Measurements from ENCODE around the gene NOSIP.

NOSIP gene

DNA sequence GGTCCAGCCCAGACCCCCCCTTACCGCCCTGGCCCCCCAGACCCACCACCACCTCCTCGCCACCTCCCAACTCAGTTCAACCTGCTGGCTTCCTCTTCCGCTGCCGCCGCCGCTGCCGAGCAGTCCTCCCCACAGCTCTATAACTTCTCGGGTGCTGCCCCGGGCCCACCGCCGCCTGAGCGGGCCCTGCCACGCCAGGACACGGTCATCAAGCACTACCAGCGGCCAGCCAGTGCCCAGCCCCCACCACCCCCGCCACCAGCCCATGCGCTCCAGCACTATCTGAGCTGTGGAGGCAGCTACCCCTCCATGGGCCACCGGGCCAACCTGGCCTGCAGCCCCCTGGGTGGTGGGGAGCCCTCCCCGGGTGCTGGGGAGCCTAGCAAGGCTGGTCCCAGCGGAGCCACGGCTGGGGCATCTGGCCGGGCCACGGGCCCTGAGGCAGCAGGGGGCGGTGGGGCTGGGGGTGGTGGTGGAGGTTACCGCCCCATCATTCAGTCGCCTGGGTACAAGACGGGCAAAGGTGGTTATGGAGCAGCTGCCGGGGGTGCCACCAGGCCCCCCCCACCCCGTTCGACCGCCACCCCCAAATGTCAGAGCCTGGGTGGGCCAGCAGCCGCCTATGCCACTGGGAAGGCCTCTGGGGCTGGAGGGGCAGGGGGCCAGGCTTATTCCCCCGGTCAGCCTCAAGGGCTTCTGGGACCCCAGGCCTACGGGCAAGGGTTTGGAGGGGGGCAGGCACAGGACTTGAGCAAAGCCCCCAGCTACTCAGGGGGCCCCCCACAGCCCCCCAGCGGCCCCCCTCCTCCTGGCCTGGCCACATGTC, 14.8 kb upstream of the NOSIP start:
- DNase-seq (ENCODE audit: low spot score), result no peak
- no peak for FAIRE-seq

GRCh38 chr19:49594157-49594992, 14.0 kb upstream of the NOSIP start:
- no peak for DNase-seq (ENCODE audit: low spot score)
- no peak for FAIRE-seq

- DNase-seq (ENCODE audit: low spot score) (peak; percentile 99), FAIRE-seq (peak; percentile 99)
Measured at GRCh38 chr19:49593233-49594113, 13.1 kb upstream of the NOSIP start.

- no peak for FAIRE-seq
Measured at GRCh38 chr19:49592486-49593232, 12.3 kb upstream of the NOSIP start.

GRCh38 chr19:49591731-49592485, 11.6 kb upstream of the NOSIP start:
- DNase-seq (ENCODE audit: low spot score) (peak; percentile 58), FAIRE-seq (no peak)

More at GRCh38 chr19:49592486-49593232, 12.3 kb upstream of the NOSIP start:
- no peak for DNase-seq (ENCODE audit: low spot score)

- FAIRE-seq (no peak), DNase-seq (ENCODE audit: low spot score) (peak; percentile 88)
Measured at GRCh38 chr19:49590971-49591730, 10.8 kb upstream of the NOSIP start, which contains the start of gene PRR12. TSS of gene PRR12 (plus strand) at chr19:49591182. CDS start at chr19:49591655, 473 bp downstream.

DNA sequence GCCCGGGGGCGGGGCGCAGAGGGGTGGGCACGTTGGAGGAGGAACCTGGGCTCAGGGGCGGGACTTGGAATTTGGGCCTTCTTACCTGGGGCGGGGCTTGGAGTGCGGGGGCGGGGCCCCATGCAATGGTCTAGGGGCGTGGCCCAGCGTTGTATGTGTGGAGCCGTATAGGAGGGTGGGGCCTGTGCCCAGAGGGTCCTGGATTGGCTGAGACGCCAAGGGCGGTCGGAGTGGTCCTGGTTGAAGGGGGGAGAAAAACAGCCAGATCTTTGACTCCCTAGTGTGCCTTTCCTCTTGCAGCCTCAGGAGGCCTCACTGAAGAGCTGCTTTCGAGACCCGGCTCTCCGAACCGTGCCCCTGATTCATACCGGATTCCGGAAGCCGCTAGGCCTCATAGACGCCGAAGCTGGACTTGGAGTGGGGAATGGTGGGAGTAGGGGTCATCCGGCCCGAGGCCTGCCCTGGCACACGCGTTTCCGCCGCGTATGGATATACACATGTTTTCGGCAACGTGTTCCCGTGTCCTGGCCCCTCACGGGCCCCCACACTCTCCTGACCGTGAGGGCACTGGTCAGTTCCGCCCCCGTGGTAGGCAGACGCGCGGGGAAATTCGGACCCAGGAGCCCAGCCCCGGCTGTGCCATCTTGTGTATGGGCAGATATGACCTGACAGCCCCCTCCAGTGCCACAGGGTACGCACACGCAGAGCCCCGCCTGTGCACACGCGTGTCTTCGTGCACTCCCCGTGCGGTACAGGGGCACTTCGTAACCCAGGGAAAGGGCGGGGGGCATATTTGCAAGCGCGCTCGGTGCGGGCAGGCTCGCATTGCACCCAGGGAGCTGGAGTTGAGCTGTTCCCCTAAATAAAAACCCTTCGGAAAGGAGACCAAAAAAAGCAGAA, 10.0 kb upstream of the NOSIP start:
- FAIRE-seq (peak; percentile 80), DNase-seq (ENCODE audit: low spot score) (peak; percentile 97)

- FAIRE-seq (no peak), DNase-seq (ENCODE audit: low spot score) (no peak)
Measured at GRCh38 chr19:49589502-49589905, 9.1 kb upstream of the NOSIP start.

DNA sequence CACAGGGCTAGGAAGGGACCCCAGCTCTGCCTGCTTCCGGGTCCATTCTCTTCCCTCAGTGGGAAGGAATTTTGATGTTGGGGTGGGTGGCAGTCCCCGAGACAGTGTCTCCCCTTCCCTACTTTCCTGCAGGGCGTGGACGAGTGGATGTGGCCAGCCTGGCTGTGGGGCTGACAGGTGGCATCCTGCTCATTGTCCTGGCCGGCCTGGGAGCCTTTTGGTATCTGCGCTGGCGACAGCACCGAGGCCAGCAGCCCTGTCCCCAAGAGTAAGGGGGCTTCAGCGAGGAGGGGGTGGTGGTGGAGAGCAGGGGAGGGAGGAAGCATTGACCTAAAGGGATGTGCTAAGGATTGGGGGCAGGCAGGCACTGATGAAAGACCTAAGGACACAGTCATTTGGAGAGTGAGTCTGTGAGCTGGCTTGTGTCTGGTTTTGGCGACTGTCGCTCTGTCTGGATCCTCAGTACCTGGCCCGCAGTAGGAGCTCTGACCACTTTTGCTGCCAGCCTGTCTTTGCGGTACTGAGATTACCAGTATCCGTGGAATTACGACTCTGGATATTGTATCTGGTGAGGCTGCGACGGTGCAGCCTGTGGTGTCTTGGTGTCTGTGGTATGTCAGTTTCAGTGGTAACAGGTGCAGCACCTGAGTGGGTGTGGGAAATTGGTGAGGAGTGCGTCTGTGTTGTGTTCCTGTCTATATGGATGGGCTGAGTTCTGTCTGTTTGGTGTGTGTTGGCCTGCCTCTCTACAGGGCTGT, 8.2 kb upstream of the NOSIP start:
- DNase-seq (ENCODE audit: low spot score) (no peak), FAIRE-seq (no peak)

- DNase-seq (ENCODE audit: low spot score) (no peak), FAIRE-seq (no peak)
Measured at GRCh38 chr19:49587227-49587626, 6.9 kb upstream of the NOSIP start.

- DNase-seq (ENCODE audit: low spot score) (no peak), FAIRE-seq (no peak)
Measured at GRCh38 chr19:49585023-49585422, 4.7 kb upstream of the NOSIP start.

GRCh38 chr19:49583239-49583638, 2.9 kb upstream of the NOSIP start:
- FAIRE-seq (no peak), DNase-seq (ENCODE audit: low spot score) (no peak)

GRCh38 chr19:49581007-49581508, 702 bp upstream of the NOSIP start, which contains the start of gene PRRG2:
TSS of gene PRRG2 (plus strand) at chr19:49581316. CDS start at chr19:49583220, 1,904 bp downstream.
- DNase-seq (ENCODE audit: low spot score) (no peak), FAIRE-seq (no peak)

- FAIRE-seq (no peak), DNase-seq (ENCODE audit: low spot score) (no peak)
Measured at GRCh38 chr19:49579947-49580263, 451 bp downstream of the NOSIP start.

DNA sequence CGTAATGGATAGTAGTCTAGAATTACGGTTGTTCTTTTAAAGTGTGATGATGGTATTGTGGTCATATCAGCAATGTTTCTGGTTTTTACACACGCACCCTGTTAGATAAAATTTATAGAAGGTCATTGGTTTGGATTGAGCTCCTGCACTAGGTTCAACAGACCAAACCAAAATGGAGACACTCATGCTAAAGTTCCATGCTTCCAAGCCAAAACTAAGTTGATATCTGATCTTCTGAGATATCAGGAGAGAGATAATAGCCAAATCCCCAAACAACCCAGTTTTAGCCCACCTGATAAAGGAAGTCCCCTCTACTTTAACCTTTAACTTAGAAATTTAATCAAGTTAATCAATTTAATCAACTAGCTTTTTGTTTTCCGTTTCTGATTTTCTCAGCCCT, 1.2 kb downstream of the NOSIP start:
- FAIRE-seq, result no peak
- no peak for DNase-seq (ENCODE audit: low spot score)

GRCh38 chr19:49574206-49574755, 6.1 kb downstream of the NOSIP start:
- DNase-seq (ENCODE audit: low spot score), result no peak
- FAIRE-seq, result no peak

DNA sequence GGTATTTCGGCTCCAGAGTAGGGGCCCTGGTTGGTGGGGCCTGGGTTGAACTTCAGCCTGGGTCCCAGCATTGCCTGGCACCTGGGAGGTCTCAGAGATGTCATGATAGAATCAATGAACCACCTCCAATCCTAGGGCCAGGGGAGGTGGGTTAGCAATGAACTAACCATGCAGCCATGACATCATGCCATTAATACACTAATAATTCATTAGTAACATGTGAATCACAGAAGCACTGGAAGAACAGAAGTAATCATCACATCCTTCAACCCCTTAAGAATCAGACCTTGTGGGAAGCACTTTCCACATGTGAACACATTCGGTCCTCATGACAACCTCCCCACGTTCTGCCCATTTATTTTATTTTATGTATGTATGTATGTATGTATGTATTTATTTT, 6.9 kb downstream of the NOSIP start:
- no peak for FAIRE-seq
- no peak for DNase-seq (ENCODE audit: low spot score)
